Ovary (tissue), 9 donors: Measurements from ENCODE around the gene SOX6. TPM values are rescaled to one million over a fixed set of nuclear protein-coding genes. Genes with fewer than 3 reads are reported as not detected.

ENCODE experiments used
- DNase-seq, 5 donors: peaks; one replicate each; pipeline ENCODE4 v3.0.0-alpha.2; 2019 to 2020
- H3K27ac ChIP-seq, 2 donors: fragments of 200-600 bp; one replicate each; pipeline versions ENCODE4 v1.5.1 to v1.8.0; 2019 to 2022
- H3K27me3 ChIP-seq: fragments of 200-600 bp; one replicate; pipeline ENCODE4 v1.8.0; 2022
- H3K36me3 ChIP-seq: fragments of 200-600 bp; sonication (generic); one replicate; pipeline ENCODE4 v1.5.1; 2019
- H3K4me1 ChIP-seq: one replicate; pipeline ENCODE4 v1.8.1; 2013; ENCODE audit warnings: mild to moderate bottlenecking, moderate library complexity; ENCODE audit not compliant: insufficient read depth
- H3K4me3 ChIP-seq: fragments of 200-600 bp; sonication (generic); one replicate; pipeline ENCODE4 v1.5.1; 2017
- H3K9me3 ChIP-seq, 2 donors: fragments of 200-600 bp in 1 of 2; sonication (generic) in 1 of 2; one replicate each; pipeline versions ENCODE4 v1.5.1 to v1.8.1; 2013 to 2019; ENCODE audit warnings: mild to moderate bottlenecking in 1 of 2, moderate library complexity in 1 of 2
- EP300 ChIP-seq: sonication (generic); formaldehyde crosslinking; IDR thresholded peaks from one replicate; pipeline ENCODE4 v1.6.1; 2017; ENCODE audit warnings: antibody characterized with exemption
- POLR2A ChIP-seq: fragments of 450-650 bp; IDR thresholded peaks from one replicate; pipeline ENCODE4 v1.6.1; 2017; ENCODE audit warnings: antibody characterized with exemption, mild to moderate bottlenecking, moderate library complexity
- WGBS, 3 donors: extraction: QIAGEN DNeasy Blood & Tissue Kit in 1 of 3; methylation state at CpG; one replicate each; pipeline versions ENCODE4 v1.1.5 to v1.1.7; 2013 to 2017; 5-methylcytosine and 5-hydroxymethylcytosine counted together
- intact Hi-C, 4 donors: fragments of 100-400 bp; cut with DNase I; formaldehyde crosslinking; loops; one replicate each; pipeline versions ENCODE4 v1.11.0 to v1.15.1; 2022 to 2023
- polyA plus RNA-seq, 2 donors: library from polyadenylated mRNA; stranded (reverse); fragments of 200-250 nt in 1 of 2; fragments of 350-450 nt in 1 of 2; fragmentation: Illumina TruSeq in 1 of 2; extraction: RNeasy Lipid Tissue Mini Kit (QIAGEN cat#74804) in 1 of 2; gene quantifications; one replicate each; pipeline ENCODE4 v1.2.3, GENCODE V29; 2013 to 2014
- total RNA-seq, 7 donors: library from RNA; depleted of rRNA in 2 of 7; stranded (reverse); fragments of >200 nt in 2 of 7; fragmentation: NEBNext Ultra II Directional in 3 of 7; extraction: Animal tissue kit (Norgen Biotek cat#: 25700) in 3 of 7; gene quantifications; one replicate each; pipeline versions ENCODE4 v1.1.0 to v1.2.4, GENCODE V29; 2016 to 2023
- TF ChIP-seq, protein P1 (sequence below), 3 donors: fragments of 450-650 bp in 2 of 3; fragments of 200-600 bp in 1 of 3; IDR thresholded peaks; one replicate each; pipeline versions ENCODE4 v1.5.1 to v1.8.0; 2016 to 2022; ENCODE audit warnings: antibody characterized with exemption in 3 of 3, mild to moderate bottlenecking in 1 of 3
- donor health status: DM: no; HTN: no; CAD: no; lungs with moderate emphysema.
- donor health status: DM: no; HTN: no; CAD: no.
- donor health status: Bipolar disorder and iron deficiency.
- donor health status: DM: yes; HTN: yes; CAD: no.
- donor health status: DM: no; HTN: no; CAD: no.
- donor health status: DM: yes; HTN: yes; CAD: no.

Gene SOX6
- total and polyA plus RNA-seq, 9 donors, result 0.61 to 29.4 (median 4.7) TPM

GRCh38 chr11:16261836-16262644 is 94.3 kb downstream of the SOX6 start:
- WGBS, 3 donors, result 70 to 79% (median 79%) methylated on average over 3 of the region's 3 CpGs
- Histone ChIP-seq H3K9me3 (no peaks in the 10 kb centered on the region), H3K27ac (no peak overlapping the region), H3K36me3 (no peaks in the 10 kb centered on the region), H3K27me3 (no peaks in the 10 kb centered on the region), H3K4me1 (no peaks in the 10 kb centered on the region), H3K4me3 (no peak overlapping the region)
- DNase-seq, result no peak
- TF ChIP-seq, protein P1, sequence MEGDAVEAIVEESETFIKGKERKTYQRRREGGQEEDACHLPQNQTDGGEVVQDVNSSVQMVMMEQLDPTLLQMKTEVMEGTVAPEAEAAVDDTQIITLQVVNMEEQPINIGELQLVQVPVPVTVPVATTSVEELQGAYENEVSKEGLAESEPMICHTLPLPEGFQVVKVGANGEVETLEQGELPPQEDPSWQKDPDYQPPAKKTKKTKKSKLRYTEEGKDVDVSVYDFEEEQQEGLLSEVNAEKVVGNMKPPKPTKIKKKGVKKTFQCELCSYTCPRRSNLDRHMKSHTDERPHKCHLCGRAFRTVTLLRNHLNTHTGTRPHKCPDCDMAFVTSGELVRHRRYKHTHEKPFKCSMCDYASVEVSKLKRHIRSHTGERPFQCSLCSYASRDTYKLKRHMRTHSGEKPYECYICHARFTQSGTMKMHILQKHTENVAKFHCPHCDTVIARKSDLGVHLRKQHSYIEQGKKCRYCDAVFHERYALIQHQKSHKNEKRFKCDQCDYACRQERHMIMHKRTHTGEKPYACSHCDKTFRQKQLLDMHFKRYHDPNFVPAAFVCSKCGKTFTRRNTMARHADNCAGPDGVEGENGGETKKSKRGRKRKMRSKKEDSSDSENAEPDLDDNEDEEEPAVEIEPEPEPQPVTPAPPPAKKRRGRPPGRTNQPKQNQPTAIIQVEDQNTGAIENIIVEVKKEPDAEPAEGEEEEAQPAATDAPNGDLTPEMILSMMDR (IDR thresholded peaks at IDR 0.05), result no peak
- TF ChIP-seq POLR2A (no peak), EP300 (no peak)
- intact Hi-C loops, result no loop called here

GRCh38 chr11:16252373-16252772 is 104.0 kb downstream of the SOX6 start:
- Histone ChIP-seq H3K27me3 (no peaks in the 10 kb centered on the region), H3K4me3 (no peak overlapping the region), H3K4me1 (no peaks in the 10 kb centered on the region), H3K9me3 (no peaks in the 10 kb centered on the region), H3K36me3 (no peaks in the 10 kb centered on the region), H3K27ac (no peak overlapping the region)
- TF ChIP-seq POLR2A (no peak), EP300 (no peak)
- TF ChIP-seq, protein P1 (IDR thresholded peaks at IDR 0.05), result no peak
- WGBS, 3 donors, result 59 to 69% (median 66%) methylated on average over 4 of the region's 4 CpGs
- no peak for DNase-seq
- intact Hi-C loops, result no loop called here

- Histone ChIP-seq H3K27ac (no peak overlapping the region), H3K27me3 (no peaks in the 10 kb centered on the region), H3K4me1 (no peaks in the 10 kb centered on the region), H3K36me3 (no peaks in the 10 kb centered on the region), H3K4me3 (no peak overlapping the region), H3K9me3 (no peaks in the 10 kb centered on the region)
- intact Hi-C loops, result no loop called here
- TF ChIP-seq POLR2A (no peak), EP300 (no peak)
- TF ChIP-seq, protein P1 (IDR thresholded peaks at IDR 0.05), result no peak
- 83 to 88% (median 87%) methylated on average over 2 of the region's 2 CpGs for WGBS, 3 donors
- DNase-seq, result no peak
These were observed 108.1 kb downstream of the SOX6 start for GRCh38 chr11:16248248-16248647.

- Histone ChIP-seq H3K4me1 (peaks cover 2% of the 10 kb centered on the region), H3K36me3 (no peaks in the 10 kb centered on the region), H3K4me3 (no peak overlapping the region), H3K27ac (no peak overlapping the region), H3K9me3 (no peaks in the 10 kb centered on the region), H3K27me3 (no peaks in the 10 kb centered on the region)
- intact Hi-C loops, result no loop called here
- 80 to 89% (median 84%) methylated on average over 2 of the region's 2 CpGs for WGBS, 3 donors
- TF ChIP-seq POLR2A (no peak), EP300 (no peak)
- TF ChIP-seq, protein P1 (IDR thresholded peaks at IDR 0.05), result no peak
- no peak for DNase-seq
These were observed 113.5 kb downstream of the SOX6 start for GRCh38 chr11:16242806-16243205.
